GM18873 (cell line): ENCODE data around the gene NAV3.

Source experiments
- ATAC-seq: cut with Tn5 transposase; IDR thresholded peaks from one replicate; pipeline ENCODE4 v1.9.1; 2021; ENCODE audit warnings: mild to moderate bottlenecking, moderate library complexity, moderate number of reproducible peaks; ENCODE audit not compliant: unreplicated experiment, low FRiP score

Gene NAV3, protein sequence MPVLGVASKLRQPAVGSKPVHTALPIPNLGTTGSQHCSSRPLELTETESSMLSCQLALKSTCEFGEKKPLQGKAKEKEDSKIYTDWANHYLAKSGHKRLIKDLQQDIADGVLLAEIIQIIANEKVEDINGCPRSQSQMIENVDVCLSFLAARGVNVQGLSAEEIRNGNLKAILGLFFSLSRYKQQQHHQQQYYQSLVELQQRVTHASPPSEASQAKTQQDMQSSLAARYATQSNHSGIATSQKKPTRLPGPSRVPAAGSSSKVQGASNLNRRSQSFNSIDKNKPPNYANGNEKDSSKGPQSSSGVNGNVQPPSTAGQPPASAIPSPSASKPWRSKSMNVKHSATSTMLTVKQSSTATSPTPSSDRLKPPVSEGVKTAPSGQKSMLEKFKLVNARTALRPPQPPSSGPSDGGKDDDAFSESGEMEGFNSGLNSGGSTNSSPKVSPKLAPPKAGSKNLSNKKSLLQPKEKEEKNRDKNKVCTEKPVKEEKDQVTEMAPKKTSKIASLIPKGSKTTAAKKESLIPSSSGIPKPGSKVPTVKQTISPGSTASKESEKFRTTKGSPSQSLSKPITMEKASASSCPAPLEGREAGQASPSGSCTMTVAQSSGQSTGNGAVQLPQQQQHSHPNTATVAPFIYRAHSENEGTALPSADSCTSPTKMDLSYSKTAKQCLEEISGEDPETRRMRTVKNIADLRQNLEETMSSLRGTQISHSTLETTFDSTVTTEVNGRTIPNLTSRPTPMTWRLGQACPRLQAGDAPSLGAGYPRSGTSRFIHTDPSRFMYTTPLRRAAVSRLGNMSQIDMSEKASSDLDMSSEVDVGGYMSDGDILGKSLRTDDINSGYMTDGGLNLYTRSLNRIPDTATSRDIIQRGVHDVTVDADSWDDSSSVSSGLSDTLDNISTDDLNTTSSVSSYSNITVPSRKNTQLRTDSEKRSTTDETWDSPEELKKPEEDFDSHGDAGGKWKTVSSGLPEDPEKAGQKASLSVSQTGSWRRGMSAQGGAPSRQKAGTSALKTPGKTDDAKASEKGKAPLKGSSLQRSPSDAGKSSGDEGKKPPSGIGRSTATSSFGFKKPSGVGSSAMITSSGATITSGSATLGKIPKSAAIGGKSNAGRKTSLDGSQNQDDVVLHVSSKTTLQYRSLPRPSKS (N-terminal part only)

DNA sequence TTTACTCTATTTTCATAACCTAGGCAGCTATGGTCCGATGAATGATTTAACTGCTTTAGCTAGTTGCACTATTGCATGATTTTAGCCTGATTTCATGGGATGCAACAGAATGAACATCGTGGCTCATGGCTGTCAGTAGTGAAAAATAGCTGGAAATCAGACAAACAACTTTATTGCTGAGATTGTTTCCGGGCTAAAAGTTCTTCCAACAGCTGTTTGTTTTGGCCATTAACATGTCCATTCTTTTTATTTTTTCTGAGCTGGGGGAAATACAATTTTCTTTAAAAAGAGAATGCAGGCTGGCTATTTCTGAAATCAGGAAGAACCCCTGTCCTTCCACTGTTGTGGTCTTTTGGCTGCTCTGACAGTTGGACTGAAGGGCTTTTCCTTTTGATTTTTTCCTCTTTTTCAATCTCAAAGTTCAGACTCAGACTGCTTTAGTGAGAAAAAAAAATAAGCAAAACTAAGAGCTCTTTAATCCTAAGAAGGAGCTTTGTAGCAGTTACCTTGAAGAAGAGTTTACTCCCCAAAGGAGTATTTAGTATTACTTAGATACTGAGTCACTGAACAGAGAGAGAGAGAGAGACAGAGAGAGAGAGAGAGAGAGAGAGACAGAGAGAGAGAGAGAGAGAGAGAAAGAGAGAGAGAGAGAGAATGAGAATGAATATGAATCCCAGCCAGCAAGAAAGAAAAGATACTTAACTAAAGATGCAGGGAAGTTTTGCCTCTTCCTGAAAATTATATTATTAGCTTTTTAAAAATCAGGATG lies at the start of gene NAV3:
NAV3 (plus strand) TSS at position 312 of the 769 bp plus-strand sequence. CDS start 568 bp downstream, outside the sequence.
- ATAC-seq = no peak

DNA sequence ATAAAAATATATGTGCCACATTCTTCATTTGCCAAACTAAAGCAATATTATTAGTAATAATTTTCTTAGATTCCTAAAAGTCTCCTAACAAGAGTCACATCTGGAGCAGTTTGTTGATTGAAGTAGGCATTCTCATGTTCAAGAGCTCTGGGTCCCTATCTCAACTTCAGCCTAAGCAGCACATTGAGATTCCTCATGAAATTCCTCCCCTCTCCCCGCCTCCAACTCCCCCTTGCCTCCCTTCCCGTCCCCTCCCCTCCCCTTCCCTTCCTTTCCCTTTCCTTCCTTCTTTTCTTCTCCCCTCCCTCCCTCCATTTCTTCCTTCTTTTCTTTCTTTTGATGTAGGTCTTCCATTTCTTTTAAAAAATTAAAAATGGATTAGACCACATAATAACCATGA lies 48.7 kb upstream of the NAV3 start:
- ATAC-seq = no peak

DNA sequence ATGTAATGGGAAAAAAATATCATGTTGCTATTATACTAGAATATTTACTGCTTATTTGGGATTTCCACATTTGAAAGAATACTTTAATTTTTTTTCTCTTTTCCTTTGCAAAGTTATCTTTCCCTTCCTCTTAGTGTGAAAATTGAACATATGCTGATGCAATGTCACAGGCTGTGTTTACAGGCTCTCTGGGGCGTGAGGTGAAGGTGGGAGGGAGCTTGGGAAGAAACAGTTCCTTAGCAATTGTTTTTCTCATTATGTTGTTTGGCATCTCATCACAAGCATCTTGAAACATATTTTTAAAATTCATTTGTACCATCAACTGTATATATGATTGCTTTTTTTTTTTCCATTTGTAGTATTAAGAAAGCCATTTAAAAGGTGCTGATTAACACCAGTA lies 47.9 kb upstream of the NAV3 start:
- ATAC-seq = no peak

DNA sequence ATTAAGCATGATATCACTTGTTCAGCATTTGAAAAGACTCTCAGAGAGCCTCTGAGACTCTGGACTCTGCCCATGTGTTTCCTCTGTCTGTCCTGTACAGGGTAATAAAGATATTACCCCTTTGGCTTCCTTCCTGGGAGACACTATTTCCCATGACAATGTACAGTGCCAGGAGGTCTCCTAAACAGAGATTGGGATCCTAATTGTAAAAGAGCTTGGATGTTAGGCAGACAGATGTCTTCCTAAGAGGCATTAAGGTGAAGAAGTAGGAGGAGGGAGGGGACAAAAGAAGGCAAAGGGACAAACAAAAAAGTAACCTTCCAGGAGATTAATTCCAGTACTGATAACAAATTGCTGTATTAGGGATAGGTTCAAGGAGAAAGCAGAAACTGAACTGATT lies 45.5 kb upstream of the NAV3 start:
- no peak for ATAC-seq

DNA sequence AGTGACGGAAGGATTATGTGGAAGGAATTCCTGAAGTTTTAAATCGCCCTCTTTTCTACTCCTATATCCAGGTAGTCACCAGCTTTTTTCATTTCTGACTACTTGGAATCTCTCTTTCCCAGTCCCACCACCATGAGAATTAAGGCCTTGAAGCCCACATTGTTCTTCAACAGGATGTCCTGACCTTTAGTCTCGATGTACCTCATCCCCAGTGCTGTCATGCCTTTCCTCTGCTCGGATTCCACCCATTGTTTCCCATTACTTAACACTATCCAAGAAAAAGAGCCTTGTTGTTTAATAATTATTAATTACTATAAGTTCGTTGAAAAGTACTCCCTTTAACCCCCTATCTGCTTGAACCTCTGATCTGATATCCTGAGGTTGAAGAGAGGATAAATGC lies 44.0 kb upstream of the NAV3 start:
- no peak for ATAC-seq

DNA sequence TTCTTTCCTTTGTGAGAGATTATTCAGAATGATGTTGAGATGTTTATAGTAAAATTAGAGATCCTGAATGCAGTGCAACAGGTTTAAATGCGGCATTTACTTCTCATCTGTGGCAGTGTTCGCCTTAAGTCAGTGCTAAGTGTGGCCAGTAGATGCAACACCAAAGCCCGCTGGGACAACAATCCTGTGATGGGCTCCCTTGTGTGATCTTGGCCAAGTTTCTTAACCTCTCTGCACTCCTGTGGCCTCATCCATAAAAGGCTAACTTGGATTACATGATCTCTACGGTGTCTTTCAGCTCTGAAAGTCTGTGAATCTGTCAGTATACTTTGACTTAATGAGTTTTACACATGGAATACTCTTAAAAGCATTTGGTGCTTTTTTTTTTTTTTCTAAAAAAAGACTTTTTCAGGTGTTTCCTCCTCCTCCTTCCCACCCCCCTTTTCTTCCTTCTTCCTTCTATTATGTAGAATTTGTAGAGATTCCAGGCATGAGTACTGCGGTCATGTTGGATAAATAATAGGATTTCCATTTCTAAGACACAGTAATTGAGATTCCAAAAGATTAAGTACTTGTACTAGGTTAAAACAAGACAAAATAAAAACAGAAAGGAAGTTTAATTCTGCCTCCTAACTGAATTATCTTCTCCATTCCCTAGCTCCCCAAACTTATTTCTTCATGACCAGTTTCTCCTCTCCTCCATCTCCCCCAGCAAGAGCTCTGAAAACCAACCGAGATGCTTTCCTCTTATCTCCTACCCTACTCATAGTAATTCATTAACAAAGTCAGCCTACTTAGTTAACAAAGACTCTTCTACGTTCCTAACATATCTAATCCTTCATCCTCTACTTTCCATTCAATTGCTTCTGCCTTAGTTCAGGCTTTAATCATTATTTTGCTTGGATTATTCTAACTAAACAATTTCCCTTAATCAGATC lies 42.2 kb upstream of the NAV3 start:
- ATAC-seq = no peak

DNA sequence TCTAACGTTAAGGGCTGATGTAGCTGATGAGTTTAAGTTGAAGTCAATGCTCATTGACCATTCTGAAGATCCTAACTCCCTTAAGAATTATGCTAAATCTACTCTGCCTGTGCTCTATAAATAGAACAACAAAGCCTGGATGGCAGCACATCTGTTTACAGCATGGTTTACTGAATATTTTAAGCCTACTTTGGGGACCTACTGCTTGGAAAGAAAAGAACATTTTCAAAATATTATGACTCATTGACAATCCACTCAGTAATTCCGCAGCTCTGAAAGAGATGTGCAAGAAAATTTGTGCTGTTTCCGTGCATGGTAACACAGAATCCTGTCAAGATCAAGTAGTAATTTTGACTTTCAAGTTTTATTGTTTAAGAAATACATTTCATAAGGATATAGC lies 35.0 kb upstream of the NAV3 start:
- no peak for ATAC-seq

DNA sequence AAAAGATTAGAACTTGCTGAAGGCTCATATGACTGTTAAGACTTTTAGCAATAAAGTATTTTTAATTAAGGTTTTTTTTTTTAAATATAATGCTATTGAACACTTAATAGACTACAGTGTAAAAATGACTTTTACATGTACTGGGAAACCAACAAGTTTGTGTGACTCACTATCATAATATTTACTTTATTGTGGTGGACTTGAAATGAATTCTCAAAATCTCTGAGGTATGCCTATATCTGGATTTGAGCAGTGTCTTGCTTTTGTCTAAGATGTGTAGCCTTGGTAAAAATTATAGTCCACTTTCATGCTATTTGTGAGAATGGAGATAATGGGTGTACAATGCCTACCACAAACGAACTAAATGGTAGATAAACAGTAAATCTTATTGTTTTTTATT lies 33.9 kb upstream of the NAV3 start:
- no peak for ATAC-seq

DNA sequence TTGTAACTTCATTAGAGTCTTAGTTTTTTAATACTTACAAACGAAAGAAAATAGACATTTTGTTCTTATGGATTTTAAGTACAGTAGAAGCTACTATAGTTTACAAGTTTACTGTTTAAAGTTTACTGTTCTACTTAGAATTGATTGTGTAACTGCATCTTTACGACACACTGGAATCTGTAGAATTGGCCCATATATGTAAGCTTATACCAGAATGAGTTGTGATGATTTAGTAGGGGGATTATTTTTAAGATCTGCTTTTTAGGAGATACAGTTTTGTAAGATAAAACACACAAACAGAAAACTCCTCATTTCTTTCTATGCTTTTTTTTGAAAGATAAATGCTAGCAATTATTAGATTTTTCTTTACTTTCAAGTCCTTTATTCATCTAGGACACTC lies 30.2 kb upstream of the NAV3 start:
- ATAC-seq = no peak

DNA sequence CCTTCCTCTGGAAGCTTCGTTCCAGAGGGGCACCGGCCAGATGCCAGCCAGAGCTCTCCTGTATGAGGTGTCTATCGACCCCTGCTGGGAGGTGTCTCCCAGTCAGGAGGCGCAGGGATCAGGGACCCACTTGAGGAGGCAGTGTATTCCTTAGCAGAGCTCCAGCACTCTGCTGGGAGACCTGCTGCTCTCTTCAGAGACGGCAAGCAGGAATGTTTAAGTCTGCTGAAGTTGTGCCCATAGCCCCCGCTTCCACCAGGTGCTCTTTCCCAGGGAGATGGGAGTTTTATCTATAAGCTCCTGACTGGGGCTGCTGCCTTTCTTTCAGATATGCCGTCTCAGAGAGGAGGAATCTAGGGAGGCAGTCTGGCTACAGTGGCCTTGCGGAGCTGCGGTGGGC lies 22.2 kb upstream of the NAV3 start:
- ATAC-seq = no peak

DNA sequence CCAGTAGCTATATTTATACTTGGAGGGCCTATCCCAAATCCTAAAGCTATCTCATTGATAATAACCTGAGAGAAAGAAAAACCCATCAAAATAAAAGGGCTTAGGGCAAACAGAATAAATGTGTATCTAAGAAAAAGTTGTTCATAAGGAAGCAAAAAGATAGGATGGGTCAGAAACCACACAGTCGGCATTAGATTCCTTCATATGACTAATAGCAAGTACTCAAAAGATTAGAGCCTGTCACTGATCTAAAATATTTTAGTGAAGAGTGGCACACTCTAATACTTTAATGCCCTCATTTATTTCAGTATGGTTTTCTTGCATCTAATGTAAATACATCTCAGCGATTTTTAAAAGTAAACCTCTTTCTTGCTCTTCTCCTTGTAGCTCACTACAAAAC lies 17.1 kb upstream of the NAV3 start:
- ATAC-seq = no peak

DNA sequence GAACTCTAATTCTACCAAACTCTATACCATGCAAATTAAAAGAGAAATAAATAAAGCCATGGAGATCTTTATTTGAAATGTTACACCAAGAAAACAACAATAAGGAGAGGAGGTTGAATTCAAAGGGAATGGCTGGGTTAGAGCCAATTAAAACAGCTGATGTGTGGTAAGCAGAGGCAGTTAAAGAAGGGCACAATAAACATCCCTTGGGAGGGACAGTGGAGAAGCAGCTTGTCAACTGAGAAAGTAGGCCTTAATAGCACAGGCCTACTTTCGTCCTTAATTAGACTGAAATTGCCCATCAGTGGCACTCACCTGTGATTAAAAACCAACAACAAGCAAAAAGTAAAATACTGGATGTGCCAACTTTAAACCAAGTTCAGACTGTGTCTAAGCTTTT lies 16.3 kb upstream of the NAV3 start:
- no peak for ATAC-seq

DNA sequence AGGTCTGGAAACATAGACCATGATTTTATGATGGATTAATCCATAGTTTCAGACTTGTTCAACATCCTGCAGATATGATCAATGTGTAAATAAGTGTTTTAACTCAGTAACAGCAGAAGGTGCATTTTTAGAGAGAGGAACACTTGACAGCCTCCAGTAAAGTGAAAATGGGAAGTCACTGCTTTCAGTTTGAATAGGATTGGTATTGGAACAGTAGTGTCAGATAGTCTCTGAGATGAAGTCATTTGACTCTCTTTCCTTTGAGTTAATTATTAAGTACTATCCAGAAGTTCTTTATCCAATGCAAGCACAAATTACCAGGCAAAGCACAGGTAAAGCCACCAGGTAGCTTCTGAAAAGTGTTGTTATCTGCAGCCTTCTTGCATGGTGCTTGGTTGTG lies 14.5 kb upstream of the NAV3 start:
- ATAC-seq = peak; percentile 93

DNA sequence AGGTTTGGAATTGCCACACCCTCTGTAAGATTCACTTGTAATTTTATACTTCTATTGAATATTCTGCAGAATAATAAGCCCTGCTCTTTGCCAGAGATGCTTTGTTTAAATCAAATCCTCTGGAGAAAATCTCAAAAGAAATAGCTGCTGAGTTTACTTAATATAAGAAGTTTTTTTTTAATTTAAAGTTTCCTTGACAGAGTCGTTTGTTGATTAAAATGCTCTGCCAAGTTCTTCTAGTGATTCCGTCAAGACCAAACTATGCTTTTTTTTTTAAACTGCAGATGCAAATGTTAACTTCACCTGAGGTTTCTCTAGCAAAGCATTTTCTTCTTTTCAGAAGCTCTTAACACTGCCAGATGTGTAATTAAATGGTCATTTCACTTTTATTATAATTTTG lies 13.4 kb upstream of the NAV3 start:
- ATAC-seq = no peak

DNA sequence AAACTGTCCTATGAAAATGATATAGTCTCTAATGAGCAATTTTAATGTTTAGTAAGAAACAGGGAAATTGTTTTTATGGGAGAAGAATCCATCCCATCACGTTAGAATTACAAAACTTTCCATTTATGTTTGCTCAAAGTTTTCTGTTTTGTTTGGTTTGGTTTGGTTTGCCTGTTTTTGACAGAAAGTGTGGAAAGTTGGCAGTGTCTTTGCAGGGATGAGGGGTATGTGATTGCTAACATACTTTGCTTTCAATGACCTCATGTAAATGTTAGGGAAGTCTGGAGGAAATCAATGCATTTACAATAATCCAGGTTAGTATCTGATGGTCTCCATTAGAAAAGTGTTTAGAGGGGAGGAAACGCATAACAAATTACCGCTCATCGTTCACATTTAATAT lies 12.3 kb upstream of the NAV3 start:
- no peak for ATAC-seq

DNA sequence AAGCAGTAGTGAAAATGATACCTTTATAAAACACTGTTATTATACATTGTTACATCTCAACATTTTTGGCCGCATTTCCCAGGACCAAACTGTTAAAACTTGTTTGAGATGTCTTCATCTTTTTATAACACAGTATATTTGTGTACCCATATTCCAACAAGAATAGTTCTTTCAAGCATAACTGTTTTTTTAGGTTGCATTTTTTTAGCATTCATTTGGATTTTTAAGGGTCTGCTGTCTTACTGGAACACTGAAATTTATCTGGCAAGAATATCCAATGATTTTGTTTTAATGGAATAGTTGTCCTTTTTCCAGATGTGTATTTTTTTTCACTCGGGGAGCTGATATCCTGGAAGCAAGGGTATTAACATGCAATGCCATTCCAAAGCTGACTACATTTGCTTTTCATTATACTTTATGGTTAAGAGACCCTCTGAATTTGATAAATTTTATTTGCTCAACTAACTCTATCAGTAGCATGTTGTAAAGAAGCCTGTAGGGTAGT lies 8.9 kb upstream of the NAV3 start:
- no peak for ATAC-seq

DNA sequence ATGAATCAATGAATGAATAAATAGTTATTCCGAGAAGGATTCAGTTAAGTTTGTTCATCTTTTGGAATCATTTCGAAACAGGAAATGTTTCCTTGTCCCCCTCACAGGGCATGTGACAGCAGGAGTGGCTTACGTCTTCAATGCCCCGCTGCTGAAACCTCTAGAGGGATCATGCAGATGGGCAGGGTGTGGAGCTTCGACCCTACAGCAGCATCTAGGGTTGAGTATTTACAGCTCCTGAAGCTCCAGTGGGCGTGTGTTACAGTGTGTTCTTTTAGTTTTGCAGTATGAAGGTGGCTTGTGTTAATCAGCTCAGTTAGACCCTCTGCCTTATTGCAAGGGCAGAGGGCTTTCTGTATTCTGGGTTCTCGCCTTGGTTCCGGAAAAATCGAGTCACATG lies 2.6 kb downstream of the NAV3 start:
- no peak for ATAC-seq

DNA sequence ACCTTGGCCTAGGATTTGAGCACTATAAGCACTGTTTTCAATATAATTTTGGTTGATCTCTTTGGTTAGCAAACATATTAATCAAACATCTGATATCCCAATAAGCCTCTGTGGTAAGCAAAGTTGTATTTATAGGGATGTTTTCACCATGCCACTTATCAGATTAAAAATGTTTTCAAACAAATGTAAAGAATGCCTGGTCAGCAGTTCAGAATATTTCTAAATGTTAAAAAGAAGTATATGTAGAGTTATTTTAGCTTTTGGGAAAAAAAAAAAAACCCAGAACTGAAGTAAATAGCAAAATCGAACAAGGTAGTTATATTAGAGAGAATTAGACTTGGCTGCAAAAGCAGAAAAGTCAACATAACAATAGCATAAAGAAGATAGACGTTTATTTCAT lies 3.9 kb downstream of the NAV3 start:
- ATAC-seq = no peak

DNA sequence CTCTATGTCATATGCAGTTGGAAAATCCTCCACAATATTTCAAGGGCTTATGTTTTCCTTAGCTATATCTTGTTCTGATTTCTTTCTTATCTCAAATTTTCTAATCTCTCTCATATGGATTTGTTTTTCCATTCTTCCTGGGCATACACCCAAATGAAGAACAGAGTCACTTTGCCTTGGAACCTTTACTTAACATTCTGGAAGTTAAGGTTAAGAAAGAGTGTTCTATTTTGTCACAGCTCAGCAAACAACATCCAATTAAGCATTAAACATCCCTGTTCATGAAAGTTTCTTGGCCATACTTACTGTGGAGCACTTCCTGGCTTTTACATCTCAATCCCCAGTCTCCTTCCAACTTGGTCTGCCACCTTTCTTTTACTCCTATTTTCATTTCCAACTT lies 5.3 kb downstream of the NAV3 start:
- ATAC-seq = no peak
